Mesothelial cell of epicardium (in vitro differentiated cells): Measurements from ENCODE around the gene TMEM178A. TPM values are rescaled to one million over a fixed set of nuclear protein-coding genes. Genes with fewer than 3 reads are reported as not detected.

Source experiments
- DNase-seq, 2 experiments: peaks; one replicate each; pipeline ENCODE4 v3.0.0; 2021; ENCODE audit warnings: low spot score in 2 of 2; ENCODE audit not compliant: unreplicated experiment in 2 of 2
- H3K27ac Mint-ChIP-seq: 2 replicates; pipeline ENCODE4 v1.8.0; 2021; ENCODE audit warnings: mixed read lengths
- H3K27me3 Mint-ChIP-seq: 2 replicates; pipeline ENCODE4 v1.8.0; 2021; ENCODE audit warnings: low read depth, mixed read lengths
- H3K36me3 Mint-ChIP-seq: 2 replicates; pipeline ENCODE4 v1.8.0; 2021; ENCODE audit warnings: mixed read lengths
- H3K4me1 Mint-ChIP-seq: 2 replicates; pipeline ENCODE4 v1.8.0; 2021; ENCODE audit warnings: mixed read lengths
- H3K4me3 Mint-ChIP-seq: 2 replicates; pipeline ENCODE4 v1.8.0; 2021; ENCODE audit warnings: mild to moderate bottlenecking, moderate library complexity, mixed read lengths
- H3K9me3 Mint-ChIP-seq: 2 replicates; pipeline ENCODE4 v1.8.0; 2021; ENCODE audit warnings: mixed read lengths
- total RNA-seq: library from RNA; stranded (reverse); gene quantifications from 3 replicates; pipeline ENCODE4 v1.2.1, GENCODE V29; 2021
- TF ChIP-seq, protein P1 (sequence below): fragments of 200-600 bp; sonication (generic); IDR thresholded peaks from one replicate; pipeline ENCODE4 v1.5.0; 2021; ENCODE audit warnings: antibody characterized with exemption; ENCODE audit not compliant: unreplicated experiment

TMEM178A gene
- total RNA-seq, 1 donor from 2014 or later, result 13.1 TPM

DNA sequence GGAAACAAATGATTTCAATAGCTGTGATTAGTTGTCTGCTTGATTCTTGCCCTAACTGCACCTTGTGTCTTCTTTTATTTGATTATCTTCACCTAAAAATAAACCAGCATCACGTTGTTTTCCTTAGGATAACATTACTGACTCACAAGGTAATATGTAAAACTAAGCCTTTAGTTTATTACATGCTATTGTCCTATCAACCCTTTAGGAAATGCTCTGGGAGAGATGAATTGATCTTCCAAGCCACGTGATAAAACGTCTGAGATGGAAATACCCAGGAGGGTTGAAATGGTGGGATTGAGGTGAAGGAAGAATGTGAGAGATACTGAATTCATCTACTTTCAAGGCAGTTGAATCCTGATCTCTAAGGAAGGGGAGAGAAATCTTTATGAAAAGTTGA is 34.5 kb upstream of the TMEM178A start:
- Mint-ChIP-seq H3K9me3 (peaks cover 5% of the 10 kb centered on the region), H3K4me3 (no peak overlapping the region), H3K4me1 (peaks cover 11% of the 10 kb centered on the region), H3K27ac (peak overlapping the region; percentile 36), H3K36me3 (no peaks in the 10 kb centered on the region), H3K27me3 (no peaks in the 10 kb centered on the region)
- DNase-seq, result no peak
- TF ChIP-seq, protein P1, sequence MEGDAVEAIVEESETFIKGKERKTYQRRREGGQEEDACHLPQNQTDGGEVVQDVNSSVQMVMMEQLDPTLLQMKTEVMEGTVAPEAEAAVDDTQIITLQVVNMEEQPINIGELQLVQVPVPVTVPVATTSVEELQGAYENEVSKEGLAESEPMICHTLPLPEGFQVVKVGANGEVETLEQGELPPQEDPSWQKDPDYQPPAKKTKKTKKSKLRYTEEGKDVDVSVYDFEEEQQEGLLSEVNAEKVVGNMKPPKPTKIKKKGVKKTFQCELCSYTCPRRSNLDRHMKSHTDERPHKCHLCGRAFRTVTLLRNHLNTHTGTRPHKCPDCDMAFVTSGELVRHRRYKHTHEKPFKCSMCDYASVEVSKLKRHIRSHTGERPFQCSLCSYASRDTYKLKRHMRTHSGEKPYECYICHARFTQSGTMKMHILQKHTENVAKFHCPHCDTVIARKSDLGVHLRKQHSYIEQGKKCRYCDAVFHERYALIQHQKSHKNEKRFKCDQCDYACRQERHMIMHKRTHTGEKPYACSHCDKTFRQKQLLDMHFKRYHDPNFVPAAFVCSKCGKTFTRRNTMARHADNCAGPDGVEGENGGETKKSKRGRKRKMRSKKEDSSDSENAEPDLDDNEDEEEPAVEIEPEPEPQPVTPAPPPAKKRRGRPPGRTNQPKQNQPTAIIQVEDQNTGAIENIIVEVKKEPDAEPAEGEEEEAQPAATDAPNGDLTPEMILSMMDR, result no peak

GRCh38 chr2:39631718-39632117 is 34.0 kb upstream of the TMEM178A start:
- no peaks in the 10 kb centered on the region for H3K27me3 Mint-ChIP-seq
- H3K4me1 Mint-ChIP-seq, result peaks cover 8% of the 10 kb centered on the region
- no peak for DNase-seq
- H3K36me3 Mint-ChIP-seq, result no peaks in the 10 kb centered on the region
- peaks cover 5% of the 10 kb centered on the region for H3K9me3 Mint-ChIP-seq
- H3K4me3 Mint-ChIP-seq, result no peak overlapping the region
- peak overlapping the region; percentile 36 for H3K27ac Mint-ChIP-seq
- TF ChIP-seq, protein P1, result no peak

GRCh38 chr2:39632876-39633275 is 32.8 kb upstream of the TMEM178A start:
- DNase-seq, result no peak

DNA sequence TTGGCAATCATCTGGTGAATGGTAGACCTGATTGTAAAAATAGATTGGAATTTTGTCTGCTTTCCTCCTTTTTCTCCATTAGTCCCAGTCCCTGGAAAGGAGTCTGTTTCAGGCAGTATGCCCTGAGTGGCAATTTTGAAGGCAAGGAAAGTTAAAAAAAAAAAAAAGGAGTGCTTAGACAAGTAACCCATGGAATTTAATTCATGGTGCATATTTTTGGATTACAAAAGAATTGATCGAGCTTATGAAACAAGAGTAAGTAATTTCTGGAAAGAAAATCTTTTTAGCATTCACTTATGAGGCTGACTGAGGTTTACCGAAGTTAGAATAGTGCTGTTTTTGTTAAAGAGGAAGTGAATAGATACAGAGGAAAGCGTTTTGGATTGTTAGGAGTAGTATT is 29.4 kb upstream of the TMEM178A start:
- Mint-ChIP-seq H3K36me3 (no peaks in the 10 kb centered on the region), H3K9me3 (no peaks in the 10 kb centered on the region), H3K4me3 (no peak overlapping the region), H3K4me1 (peaks cover 8% of the 10 kb centered on the region), H3K27me3 (no peaks in the 10 kb centered on the region), H3K27ac (no peak overlapping the region)
- no peak for DNase-seq
- TF ChIP-seq, protein P1, result no peak

More at GRCh38 chr2:39632876-39633275, 32.8 kb upstream of the TMEM178A start:
- TF ChIP-seq, protein P1, result no peak
- Mint-ChIP-seq H3K36me3 (no peaks in the 10 kb centered on the region), H3K4me1 (peaks cover 8% of the 10 kb centered on the region), H3K27ac (no peak overlapping the region), H3K27me3 (no peaks in the 10 kb centered on the region), H3K9me3 (peaks cover 5% of the 10 kb centered on the region), H3K4me3 (no peak overlapping the region)

- TF ChIP-seq, protein P1, result no peak
- no peaks in the 10 kb centered on the region for H3K36me3 Mint-ChIP-seq
- no peak overlapping the region for H3K4me3 Mint-ChIP-seq
- no peaks in the 10 kb centered on the region for H3K4me1 Mint-ChIP-seq
- H3K9me3 Mint-ChIP-seq, result no peaks in the 10 kb centered on the region
- H3K27me3 Mint-ChIP-seq, result no peaks in the 10 kb centered on the region
- no peak overlapping the region for H3K27ac Mint-ChIP-seq
- DNase-seq, result no peak
These were observed 27.1 kb upstream of the TMEM178A start for GRCh38 chr2:39638581-39638980.

DNA sequence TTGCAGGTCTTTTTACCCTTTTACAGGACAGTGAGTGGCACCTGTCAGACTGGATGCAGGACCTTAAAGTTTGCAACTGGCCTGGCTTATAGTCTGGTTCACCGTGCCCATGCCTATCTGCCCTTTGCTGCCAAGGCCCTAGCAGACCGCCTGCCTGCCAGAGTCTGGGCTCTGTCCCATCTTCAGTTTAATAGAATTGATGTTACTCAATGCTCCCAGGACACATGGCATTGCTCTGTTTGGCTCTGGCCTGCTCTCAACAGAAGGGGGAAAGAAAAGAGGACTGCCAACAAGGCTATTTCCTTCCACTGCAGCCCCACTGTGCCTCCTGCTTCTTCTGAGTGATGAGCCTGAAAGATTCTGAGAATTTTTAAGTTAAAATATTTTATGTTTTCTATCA is 25.6 kb upstream of the TMEM178A start:
- Mint-ChIP-seq H3K4me1 (no peaks in the 10 kb centered on the region), H3K9me3 (no peaks in the 10 kb centered on the region), H3K27me3 (no peaks in the 10 kb centered on the region), H3K4me3 (no peak overlapping the region), H3K36me3 (no peaks in the 10 kb centered on the region), H3K27ac (no peak overlapping the region)
- TF ChIP-seq, protein P1, result no peak
- no peak for DNase-seq
